Measurements from ENCODE around the gene LYPD3. TPM values are rescaled to one million over a fixed set of nuclear protein-coding genes. Genes with fewer than 3 reads are reported as not detected.

The LYPD3 gene
- total and polyA plus RNA-seq, 2 experiments from 2014 or later = 3.3 to 4.6 TPM

- TF ChIP-seq ETS1 (IDR thresholded peaks at IDR 0.05) (no peak), STAT1 (IDR thresholded peaks at IDR 0.05; ENCODE audit: unreplicated experiment) (no peak), ZNF331 (CRISPR knock-in tag; IDR thresholded peaks at IDR 0.05; ENCODE audit: low read depth) (no peak)
These were observed 1.2 kb downstream of the LYPD3 start (continued) for GRCh38 chr19:43464134-43464775.

- H3K4me3 ChIP-seq = peak overlapping the region; percentile 89
- H3K4me3 Mint-ChIP-seq = peak overlapping the region; percentile 94
- no peaks in the 10 kb centered on the region for H4K20me1 ChIP-seq (replicated peaks; ENCODE audit: insufficient read depth)
- no peaks in the 10 kb centered on the region for H3K36me3 ChIP-seq (ENCODE audit: insufficient read depth)
- H3F3A ChIP-seq (replicated peaks; ENCODE audit: low read depth) = peaks cover 14% of the 10 kb centered on the region
- no peaks in the 10 kb centered on the region for H3K9me2 ChIP-seq (ENCODE audit: insufficient read depth)
- peaks cover 26% of the 10 kb centered on the region for H3K27me3 ChIP-seq (ENCODE audit: insufficient read depth)
- ATAC-seq = peak; percentile 77
- H2AFZ ChIP-seq = peak overlapping the region; percentile 98
- DNase-seq (ENCODE audit: low spot score) = peak; percentile 99
- H3K4me1 Mint-ChIP-seq = peaks cover 4% of the 10 kb centered on the region
- no peaks in the 10 kb centered on the region for H3K79me2 ChIP-seq (replicated peaks; ENCODE audit: insufficient read depth)
- TF ChIP-seq ETS1 (IDR thresholded peaks at IDR 0.05) (no peak), ZNF331 (CRISPR knock-in tag; IDR thresholded peaks at IDR 0.05; ENCODE audit: low read depth) (no peak), JUNB (IDR thresholded peaks at IDR 0.05; ENCODE audit: unreplicated experiment) (no peak), NANOG (IDR thresholded peaks at IDR 0.05; ENCODE audit: borderline replicate concordance) (no peak)
- no peaks in the 10 kb centered on the region for H3K36me3 Mint-ChIP-seq (ENCODE audit: low read depth)
- H3K27ac Mint-ChIP-seq = peak overlapping the region; percentile 96
- H3K4me2 ChIP-seq = peak overlapping the region; percentile 75
- H3K27me3 Mint-ChIP-seq (ENCODE audit: insufficient read depth, low read depth, poor library complexity) = peaks cover 14% of the 10 kb centered on the region
- peaks cover 15% of the 10 kb centered on the region for H3K4me1 ChIP-seq (ENCODE audit: insufficient read depth)
- H3K9me3 Mint-ChIP-seq = no peaks in the 10 kb centered on the region
- H3K27ac ChIP-seq (ENCODE audit: low read depth) = peak overlapping the region; percentile 74
These were observed 1.9 kb downstream of the LYPD3 start for GRCh38 chr19:43463381-43464133.

GRCh38 chr19:43462785-43463380 lies 2.5 kb downstream of the LYPD3 start:
- Histone ChIP-seq H3K4me3 (peak overlapping the region; percentile 89), H3K27ac (ENCODE audit: low read depth) (peak overlapping the region; percentile 83), H3F3A (replicated peaks; ENCODE audit: low read depth) (peaks cover 14% of the 10 kb centered on the region), H3K9me2 (ENCODE audit: insufficient read depth) (no peaks in the 10 kb centered on the region), H3K4me1 (ENCODE audit: insufficient read depth) (peaks cover 15% of the 10 kb centered on the region), H3K27me3 (ENCODE audit: insufficient read depth) (peaks cover 26% of the 10 kb centered on the region), H3K79me2 (replicated peaks; ENCODE audit: insufficient read depth) (no peaks in the 10 kb centered on the region), H2AFZ (peak overlapping the region; percentile 96), H3K4me2 (peak overlapping the region; percentile 87), H3K36me3 (ENCODE audit: insufficient read depth) (no peaks in the 10 kb centered on the region), H4K20me1 (replicated peaks; ENCODE audit: insufficient read depth) (no peaks in the 10 kb centered on the region)
- H3K36me3 Mint-ChIP-seq (ENCODE audit: low read depth) = no peaks in the 10 kb centered on the region
- H3K4me1 Mint-ChIP-seq = peaks cover 4% of the 10 kb centered on the region
- H3K9me3 Mint-ChIP-seq = no peaks in the 10 kb centered on the region
- ATAC-seq (peak; percentile 71), DNase-seq (ENCODE audit: low spot score) (no peak)
- H3K27ac Mint-ChIP-seq = peak overlapping the region; percentile 89
- peaks cover 14% of the 10 kb centered on the region for H3K27me3 Mint-ChIP-seq (ENCODE audit: insufficient read depth, low read depth, poor library complexity)
- peak overlapping the region; percentile 94 for H3K4me3 Mint-ChIP-seq
- TF ChIP-seq CTCF (conservative IDR thresholded peaks at IDR 0.05; ENCODE audit: low read depth in 2 of 2) = no peak
- peak; percentile 78 for TF ChIP-seq POLR2AphosphoS5 (IDR thresholded peaks at IDR 0.05; ENCODE audit: low read depth)
